GM19035 (cell line): ENCODE data around the gene CABLES1.
"Not testable (repeated sequence)": the region's sequence is repeated elsewhere in the genome, so short reads cannot be mapped to it uniquely, and the experiment has no call there.

Source experiments
- ATAC-seq: cut with Tn5 transposase; IDR thresholded peaks from one replicate; pipeline ENCODE4 v1.9.1; 2021; ENCODE audit not compliant: unreplicated experiment

Gene CABLES1

DNA sequence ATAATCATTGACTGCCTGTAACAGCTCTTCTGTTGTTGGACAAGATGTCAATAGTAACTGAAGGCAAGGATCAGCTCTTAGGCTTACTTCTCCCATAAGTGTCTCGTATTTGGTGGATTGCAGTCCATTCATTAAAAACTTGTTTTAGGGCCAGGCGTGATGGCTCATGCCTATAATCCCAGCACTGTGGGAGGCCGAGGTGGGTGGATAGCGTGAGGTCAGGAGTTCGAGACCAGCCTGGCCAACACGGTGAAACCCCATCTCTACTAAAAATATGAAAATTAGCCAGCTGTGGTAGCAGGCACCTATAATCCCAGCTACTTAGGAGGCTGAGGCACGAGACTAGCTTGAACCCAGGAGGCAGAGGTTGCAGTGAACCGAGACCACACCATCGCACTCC lies 26.1 kb upstream of the CABLES1 start:
- ATAC-seq = not testable (repeated sequence)

DNA sequence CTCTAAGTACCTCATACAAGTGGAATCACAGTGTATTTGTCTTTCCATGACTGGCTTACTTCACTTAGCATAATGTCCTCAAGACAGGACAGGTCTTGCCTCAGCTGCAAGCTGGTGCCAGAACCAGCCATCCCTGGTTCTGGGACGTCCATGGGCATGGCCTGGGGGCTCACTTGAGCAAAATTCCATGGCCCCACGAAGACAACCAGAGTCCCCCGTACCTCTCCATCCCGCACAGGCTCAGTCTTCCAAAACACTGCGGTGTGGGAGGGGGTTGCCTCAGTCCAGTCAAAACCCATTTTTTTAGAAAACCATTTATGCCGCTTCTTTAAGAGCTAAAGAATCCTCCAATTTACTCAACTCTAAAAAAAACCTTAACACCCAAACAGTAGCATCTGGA lies 21.7 kb upstream of the CABLES1 start:
- no peak for ATAC-seq

DNA sequence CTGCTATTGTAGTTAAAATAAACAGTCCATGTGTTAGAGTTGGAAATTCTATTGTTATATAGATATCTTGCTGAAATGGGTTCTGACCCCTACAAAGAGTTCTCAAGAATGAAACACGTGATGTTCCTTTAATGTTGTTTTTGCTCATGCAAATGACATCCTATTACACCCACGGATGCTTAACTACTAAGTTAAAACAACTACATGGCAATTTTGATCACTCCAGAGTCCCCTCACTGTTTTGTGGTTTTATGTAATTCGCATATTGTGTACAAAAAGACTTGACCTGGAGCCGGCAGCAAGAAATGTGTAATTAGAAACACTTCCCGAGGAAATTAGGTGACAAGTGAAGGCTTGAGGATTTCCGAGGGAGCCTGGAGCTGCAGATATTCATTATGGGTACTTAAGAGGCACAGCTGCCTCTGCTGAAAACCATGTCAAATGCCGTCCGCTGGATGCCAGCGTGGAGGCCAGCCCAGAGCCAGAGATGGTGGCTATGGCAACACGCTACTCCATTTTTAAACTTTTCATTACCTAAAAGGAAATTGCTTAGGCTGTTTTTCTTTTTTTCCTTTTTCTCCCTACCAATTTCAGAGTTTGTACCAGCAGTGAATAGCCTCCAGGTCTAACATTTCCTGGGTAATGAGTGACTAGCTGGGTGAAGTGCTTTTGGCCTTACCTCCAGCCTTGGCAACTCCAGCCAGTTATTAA lies 21.0 kb upstream of the CABLES1 start:
- no peak for ATAC-seq

DNA sequence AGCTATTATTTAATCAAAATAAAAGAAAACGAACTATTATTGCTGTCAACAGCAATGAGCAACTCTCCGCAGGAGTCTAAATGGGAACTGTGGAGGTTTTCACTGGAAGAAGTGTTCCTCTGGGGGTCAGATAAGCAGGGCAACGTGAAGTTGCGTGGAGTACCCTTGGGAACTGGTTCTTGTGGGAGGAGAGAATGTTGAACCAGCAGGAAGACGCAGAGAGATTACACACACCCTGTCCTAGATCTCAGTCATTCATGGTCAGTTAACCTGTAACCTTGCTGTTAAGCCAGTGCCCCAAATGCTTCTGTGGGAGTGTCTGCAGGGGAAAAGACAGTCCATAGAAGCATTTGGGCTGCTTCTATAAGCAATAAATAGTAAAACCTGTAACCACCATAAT lies 20.4 kb upstream of the CABLES1 start:
- no peak for ATAC-seq

DNA sequence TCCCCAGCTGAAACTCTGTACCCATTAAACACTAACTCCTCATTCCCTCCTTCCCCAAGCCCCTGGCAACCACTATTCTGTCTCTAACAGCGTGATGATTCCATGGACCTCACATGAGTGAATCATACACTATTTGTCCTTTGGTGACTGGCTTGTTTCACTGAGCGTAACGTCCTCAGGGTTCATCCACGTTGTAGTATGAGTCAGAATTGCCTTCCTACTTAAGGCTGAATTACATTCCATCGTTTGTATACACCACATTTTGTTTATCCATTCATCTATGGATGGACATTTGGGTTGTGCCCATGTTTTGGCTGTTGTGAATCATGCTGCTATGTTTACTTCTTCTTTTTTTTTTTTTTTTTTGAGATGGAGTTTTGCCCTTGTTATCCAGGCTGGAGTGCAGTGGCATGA lies 19.6 kb upstream of the CABLES1 start:
- ATAC-seq = no peak

DNA sequence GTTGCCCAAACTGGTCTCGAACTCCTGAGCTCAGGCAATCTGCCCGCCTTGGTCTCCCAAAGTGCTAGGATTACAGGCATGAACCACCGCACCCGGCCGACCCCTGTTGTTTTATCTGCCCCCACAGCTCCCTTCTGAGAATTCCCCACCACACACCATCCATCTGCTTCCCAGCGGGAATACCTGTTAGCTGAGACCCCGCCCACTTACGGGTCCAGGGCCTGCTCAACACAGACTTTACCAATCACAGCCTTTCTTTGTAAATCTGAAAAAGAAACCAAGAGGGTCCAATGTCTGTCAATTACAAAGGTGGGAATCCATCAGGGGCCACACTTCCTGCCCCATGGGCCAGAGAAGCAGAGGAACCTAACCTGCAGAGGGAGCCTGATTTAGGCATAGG lies 14.2 kb upstream of the CABLES1 start:
- ATAC-seq = no peak

DNA sequence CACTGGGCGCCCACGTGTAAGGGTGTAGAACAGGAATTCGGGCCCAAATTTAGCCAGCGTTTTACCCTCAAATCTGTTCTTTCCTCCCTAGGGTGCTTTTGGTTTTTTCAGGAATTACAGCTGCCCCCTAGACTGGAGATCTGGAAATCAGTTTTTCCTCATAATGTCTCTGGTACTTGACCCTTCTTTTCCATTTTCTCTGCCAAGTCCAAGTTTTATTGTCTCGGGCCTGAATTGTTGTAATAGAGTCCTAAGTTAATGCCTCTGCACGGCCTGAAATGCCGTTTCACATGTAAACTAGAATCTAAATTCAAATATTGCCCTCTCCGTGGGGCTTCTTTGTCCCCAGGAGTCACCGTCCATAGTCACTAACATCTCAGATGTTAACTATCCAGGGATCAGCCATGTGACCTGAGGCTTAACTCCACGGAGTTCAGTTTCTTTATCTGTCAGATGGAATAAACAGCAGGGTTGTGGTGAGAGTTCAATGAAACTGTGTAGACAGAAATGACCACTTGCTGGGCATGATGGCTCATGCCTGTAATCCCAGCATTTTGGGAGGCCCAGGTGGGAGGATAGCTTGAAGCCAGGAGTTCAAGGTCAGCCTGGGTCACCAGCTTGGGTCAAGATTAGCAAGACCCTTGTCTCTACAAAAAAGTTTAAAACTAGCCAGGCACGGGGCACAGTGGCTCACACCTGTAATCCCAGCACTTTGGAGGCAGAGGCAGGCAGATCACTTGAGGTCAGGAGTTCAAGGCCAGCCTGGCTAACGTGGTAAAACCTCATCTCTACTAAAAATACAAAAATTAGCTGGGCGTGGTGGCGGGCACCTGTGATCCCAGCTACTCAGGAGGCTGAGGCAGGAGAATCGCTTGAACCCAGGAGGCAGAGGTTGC lies 12.7 kb upstream of the CABLES1 start:
- no peak for ATAC-seq

DNA sequence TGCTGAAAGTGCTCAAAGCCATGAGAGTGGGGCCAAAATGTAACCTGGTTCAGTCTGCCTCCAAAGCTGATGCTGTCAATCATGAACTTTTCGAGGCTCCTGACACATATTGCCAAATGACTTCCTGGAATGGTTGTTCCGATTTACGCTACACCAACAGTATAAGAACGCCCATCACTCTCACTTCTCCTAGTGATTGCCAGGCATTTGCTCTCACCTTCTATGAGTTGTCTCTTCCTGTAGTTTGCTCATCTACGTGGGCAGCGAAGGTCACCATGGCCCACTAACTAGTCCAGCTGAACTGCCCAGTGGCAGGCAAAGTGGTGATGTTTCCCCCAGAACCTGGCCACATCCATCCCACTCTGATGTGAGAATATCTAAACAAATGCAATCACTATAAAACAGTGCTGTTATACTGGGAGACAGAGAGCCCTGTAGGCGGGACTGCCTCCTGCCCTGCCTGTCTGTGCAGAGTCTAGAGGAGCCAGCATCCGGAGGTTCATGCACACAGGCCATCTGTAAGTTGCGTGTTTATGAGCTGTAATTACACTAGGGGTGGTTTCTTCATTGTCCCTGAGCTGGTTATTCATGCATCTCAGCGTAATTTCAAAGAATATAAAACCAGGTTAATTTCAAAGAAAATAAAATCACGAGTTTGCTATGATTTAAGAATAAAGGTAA lies 8.8 kb upstream of the CABLES1 start:
- no peak for ATAC-seq

DNA sequence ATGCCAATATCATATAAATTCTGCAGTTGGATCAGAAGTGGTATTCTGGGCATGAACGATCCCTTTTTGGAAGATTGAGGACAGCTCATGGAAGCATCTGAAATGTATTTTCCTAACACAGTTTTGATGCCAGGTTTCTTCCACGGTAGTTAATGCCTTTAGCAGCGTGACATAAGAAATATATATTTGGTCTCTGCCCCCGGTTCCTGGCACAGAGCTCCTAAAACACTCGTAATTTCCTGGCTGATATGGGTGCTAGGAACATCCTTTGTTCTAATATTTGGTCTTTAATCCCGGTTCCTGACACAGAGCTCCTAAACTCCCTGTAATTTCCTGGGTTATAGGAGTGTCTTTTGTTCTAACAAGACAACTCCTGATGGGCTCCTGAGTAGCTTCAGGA lies 8.2 kb upstream of the CABLES1 start:
- ATAC-seq = no peak

DNA sequence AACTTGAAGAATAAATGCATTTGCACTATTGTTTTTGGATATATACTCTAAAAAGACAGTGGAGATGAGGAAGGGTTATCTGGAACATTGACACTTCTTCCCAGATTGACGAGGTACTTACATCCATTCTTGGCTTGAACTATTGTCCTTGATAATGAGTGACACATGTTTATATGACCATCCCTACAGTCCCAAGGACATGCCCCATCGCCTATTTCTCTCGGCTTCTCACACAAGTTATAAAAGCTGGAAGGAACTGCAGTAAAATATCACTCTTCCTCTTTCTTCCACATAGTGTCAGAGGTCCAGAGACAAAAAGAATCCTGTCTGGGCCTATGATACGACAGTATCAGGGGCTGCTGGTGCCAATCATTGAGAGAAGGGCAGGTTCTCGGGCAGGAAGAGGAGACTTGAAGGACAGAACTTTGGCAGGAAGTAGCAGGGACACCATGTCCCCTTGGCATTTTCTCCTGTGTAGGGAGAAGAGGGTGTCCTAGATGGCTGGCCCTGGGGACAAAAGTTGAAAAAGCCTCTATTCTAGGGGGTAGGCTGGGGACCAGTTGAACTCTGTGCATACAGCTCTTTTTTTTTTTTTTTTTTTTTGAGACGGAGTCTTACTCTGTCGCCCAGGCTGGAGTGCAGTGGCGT lies 5.8 kb upstream of the CABLES1 start:
- no peak for ATAC-seq

DNA sequence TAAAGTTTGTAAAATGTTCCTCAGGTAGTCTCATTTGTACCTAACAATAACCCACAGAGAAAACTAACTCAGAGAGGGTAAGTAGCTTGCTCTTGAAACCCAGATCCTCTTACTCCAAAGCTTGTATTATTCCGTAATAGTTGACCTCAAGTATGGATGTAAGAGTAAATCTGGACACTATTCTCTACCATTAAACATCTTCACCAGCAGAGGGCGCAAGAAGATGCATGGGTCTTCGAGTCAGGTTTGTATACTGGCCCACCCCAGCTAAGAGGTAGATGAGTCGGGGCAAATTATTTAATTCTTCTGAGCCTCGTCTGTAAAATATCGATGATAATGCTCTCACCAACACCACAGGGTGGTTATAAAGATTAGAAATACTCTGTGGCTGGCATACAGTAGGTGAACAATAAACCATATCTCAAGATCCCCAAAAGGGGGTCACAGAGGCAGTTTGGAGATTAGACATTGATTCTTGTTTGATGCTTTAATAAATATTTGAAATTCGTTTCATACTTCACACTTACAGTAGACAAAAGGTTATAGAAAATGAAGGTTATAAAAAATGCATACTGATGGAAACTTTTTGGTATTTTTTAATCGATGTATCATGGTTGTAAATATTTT lies 3.5 kb upstream of the CABLES1 start:
- no peak for ATAC-seq

DNA sequence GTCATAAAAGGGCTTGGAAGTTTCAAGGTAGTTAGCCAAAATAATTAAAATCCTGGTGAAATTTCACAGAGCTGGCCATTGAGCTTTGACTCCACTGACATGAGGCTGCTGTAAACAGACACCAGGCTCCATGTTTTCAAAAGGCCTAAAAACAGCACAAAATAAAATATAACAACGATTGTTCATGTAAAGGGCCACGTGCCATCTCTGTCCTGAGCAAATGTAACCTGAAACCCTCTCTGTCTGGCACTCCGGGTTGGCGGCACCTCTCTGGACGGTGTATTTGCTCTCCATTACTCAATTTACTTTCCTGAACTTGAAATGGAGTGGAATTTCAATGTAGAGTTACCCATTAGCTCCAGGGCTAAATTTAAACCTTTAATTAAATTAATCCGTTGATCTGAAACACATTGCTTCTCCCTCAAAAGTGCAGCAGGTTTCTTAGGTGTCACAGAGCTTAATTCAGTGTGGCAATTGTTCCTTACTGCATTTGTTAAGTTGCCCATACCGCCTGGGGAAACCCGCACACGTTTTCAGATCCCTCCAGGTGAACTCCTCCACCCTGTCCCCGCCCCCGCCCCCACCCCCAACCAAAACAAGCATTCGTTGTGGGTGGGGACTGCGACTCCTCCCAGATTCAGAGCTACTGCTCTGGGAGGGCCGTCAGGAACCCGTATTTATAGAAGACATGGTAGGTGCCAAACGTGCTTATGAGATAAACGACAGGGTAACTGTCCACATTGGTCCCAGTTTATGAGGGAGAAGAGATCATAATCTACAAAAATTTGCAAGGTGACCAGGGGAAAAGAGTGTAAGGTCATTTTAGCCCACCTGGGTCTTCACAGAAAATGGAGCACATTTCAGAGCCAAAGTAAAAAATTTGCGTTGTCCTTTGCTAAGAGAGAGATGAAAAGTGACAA lies 1.2 kb upstream of the CABLES1 start:
- ATAC-seq = no peak

DNA sequence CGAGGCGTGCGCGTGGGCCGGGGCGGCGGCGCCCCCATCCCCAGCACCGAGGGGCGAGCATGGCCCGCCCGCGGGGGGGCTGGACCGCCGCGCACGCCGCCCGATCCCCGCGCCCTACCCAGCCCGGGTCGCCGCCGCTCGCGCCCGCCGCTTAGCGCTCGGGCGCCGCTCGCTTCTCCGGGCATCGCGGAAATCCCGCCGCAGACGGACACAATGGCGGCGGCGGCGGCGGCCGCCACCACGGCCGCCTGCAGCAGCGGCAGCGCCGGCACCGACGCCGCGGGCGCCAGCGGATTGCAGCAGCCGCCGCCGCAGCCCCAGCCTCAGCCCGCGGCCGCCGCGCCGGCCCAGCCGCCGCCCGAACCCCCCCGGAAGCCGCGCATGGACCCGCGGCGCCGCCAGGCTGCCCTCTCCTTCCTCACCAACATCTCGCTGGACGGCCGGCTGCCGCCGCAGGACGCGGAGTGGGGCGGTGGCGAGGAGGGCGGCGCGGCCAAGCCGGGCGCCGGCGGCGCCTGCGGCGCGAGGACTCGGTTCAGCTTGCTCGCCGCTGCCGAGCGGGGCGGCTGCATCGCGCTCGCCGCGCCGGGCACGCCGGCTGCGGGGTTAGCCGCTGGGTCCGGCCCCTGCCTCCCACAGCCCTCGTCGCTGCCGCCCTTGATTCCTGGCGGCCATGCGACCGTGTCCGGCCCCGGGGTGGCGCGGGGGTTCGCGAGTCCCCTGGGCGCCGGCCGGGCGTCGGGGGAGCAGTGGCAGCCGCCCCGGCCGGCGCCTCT lies 453 bp downstream of the CABLES1 start:
- peak; percentile 39 for ATAC-seq

DNA sequence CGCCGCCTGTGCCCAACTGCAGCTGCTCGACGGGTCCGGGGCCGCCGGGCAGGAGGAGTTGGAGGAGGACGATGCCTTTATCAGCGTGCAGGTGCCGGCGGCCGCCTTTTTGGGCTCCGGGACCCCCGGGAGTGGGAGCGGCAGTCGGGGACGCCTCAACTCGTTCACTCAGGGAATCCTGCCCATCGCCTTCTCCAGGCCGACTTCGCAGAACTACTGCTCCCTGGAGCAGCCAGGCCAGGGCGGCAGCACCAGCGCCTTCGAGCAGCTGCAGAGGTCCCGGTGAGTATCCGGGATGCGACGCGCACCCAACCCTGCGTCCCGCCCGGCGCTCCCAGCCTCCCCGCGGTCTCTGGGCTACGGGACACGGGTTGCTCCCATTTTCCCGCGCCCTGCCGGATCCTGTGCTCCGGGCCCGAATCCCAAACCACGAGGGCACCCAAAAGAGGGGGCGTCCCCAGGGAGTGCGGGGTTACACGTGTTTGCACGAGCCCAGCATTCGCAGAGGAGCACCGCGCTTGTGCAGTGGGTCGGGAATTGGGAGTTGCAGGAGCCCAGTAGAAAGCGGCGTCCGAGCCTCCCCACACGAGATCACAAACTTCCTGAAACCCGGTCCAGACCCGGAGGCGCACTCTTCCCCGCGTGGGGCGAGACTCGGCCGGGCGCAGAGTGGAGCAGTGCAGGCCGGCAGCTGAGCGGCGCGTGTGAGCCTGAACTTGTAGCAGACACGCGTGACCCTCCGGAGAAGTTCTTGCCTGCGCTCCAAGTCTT lies 1.2 kb downstream of the CABLES1 start:
- ATAC-seq = peak; percentile 27

DNA sequence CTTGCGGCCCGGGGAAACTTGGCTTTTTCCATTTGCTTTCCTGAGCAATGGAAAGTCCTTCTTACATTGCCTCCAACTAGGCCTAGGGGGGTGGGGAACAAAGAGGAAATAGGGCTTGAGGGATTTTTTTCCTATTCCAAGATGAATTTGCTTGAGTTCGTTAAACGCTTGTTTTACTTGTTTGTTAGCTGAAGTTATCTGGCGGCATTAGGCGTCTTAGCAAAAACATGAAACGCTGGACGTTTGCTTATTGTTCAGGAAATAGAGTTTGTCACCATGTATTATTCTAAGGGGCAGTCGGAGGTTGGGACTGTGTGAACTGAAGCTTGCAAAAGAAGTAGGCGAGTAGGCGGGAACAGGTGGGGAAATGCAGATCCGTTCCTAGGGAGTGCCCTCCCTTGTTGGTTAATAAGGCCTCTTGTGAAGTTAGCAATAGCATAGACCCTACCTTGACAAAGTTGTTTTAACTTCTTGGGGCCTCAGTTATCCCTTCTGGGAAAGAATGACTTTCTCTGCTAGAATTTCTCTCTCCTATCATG lies 1.9 kb downstream of the CABLES1 start:
- ATAC-seq = no peak

DNA sequence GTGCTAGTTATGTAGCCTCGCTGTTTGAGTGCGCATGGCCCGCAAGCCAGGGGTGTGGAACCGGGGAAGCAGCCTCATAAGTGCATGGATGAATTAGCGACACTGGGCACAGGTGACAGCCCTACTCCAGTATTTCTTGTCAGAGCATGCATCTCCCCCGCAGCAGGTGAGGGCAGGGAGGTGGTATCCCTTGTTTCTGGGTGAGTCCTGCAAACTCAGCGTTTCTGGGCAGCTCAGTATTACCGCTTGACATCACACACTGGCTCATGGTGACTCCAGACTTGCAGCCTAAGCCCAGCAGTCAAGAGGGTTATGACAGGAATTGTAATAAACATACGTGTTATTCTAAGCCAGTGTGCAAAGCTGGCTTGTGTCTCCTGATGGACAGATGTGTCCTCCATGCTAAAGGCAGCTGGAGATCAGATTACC lies 2.5 kb downstream of the CABLES1 start:
- ATAC-seq = no peak

DNA sequence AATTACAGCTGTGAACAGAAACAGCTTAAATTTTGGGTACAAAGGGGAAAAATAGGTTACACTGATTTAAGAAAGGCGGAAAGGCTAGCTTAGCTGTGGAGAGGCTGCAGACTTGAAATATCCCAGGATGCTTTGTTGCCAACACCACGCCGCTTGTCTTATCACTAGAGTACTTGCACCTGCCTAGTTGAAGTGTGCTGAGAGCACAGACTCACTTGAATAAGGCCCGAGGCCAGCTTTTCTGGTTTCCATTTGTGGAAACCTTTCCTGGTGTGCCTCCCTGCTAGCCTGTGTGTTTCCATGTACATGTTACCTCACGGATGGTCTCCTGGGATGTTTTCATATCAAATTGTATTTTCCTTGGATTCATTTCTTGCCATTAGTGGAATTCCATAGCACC lies 3.2 kb downstream of the CABLES1 start:
- ATAC-seq = no peak
